Bronchial epithelial cell (primary cell): Measurements from ENCODE around the gene CACNA1C. TPM values are rescaled to one million over a fixed set of nuclear protein-coding genes. Genes with fewer than 3 reads are reported as not detected.

ENCODE experiments used
- DNase-seq: peaks from one replicate; pipeline ENCODE4 v3.0.0-alpha.2; 2010; ENCODE audit warnings: low read depth
- FAIRE-seq: peaks from 2 replicates; lab custom pipeline; 2011; peaks lifted over from hg19 to GRCh38; lab: Jason Lieb, UNC
- H3K27me3 ChIP-seq: 2 replicates; pipeline ENCODE4 v1.5.1; 2011; ENCODE audit warnings: low read length; ENCODE audit not compliant: control insufficient read depth, insufficient read depth
- H3K36me3 ChIP-seq: 2 replicates; pipeline ENCODE4 v1.5.1; 2011; ENCODE audit warnings: low read length; ENCODE audit not compliant: control insufficient read depth, insufficient read depth
- H3K4me3 ChIP-seq: 2 replicates; pipeline ENCODE4 v1.5.1; 2011; ENCODE audit warnings: mild to moderate bottlenecking, low read depth, low read length, control low read depth
- CTCF ChIP-seq: IDR thresholded peaks from 2 replicates; pipeline ENCODE4 v1.5.1; 2011; ENCODE audit warnings: mild to moderate bottlenecking, moderate library complexity, low read length, control low read depth, inconsistent platforms; ENCODE audit not compliant: insufficient read depth, severe bottlenecking
- total RNA-seq: library from RNA; depleted of rRNA; stranded (reverse); fragments of >200 nt; gene quantifications from 2 replicates; pipeline ENCODE4 v1.2.1, GENCODE V29; 2014

Gene CACNA1C
- total RNA-seq, 1 donor from 2014 or later, result not detected

- no peaks in the 10 kb centered on the region for H3K27me3 ChIP-seq
These were observed 528.7 kb downstream of the CACNA1C start for GRCh38 chr12:2581293-2582045.

DNA sequence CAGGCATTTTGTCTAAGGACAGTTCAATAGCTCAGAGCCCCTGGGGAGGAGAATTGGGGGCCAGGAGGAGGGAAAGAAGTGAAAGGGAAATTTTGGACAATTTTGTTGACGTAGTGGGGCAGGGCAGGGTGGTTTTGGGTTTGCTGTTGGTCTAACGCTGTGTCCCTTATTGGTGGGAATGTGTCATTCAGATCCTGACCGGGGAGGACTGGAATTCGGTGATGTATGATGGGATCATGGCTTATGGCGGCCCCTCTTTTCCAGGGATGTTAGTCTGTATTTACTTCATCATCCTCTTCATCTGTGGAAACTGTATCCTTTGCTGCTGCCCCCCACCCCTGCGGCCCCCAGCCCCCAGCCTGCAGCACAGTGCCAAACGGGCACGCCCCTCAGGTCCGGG is 529.8 kb downstream of the CACNA1C start:
- TF ChIP-seq CTCF, result no peak
- Histone ChIP-seq H3K27me3 (no peaks in the 10 kb centered on the region), H3K4me3 (no peak overlapping the region), H3K36me3 (no peaks in the 10 kb centered on the region)
- DNase-seq (no peak), FAIRE-seq (no peak)

More at GRCh38 chr12:2581293-2582045, 528.7 kb downstream of the CACNA1C start:
- H3K36me3 ChIP-seq, result no peaks in the 10 kb centered on the region
- FAIRE-seq (no peak), DNase-seq (no peak)
- no peak for TF ChIP-seq CTCF
- no peak overlapping the region for H3K4me3 ChIP-seq

GRCh38 chr12:2583091-2583497 is 530.3 kb downstream of the CACNA1C start:
- Histone ChIP-seq H3K4me3 (no peak overlapping the region), H3K36me3 (no peaks in the 10 kb centered on the region), H3K27me3 (no peaks in the 10 kb centered on the region)
- TF ChIP-seq CTCF, result peak; percentile 73
- DNase-seq, result no peak
- FAIRE-seq, result no peak

DNA sequence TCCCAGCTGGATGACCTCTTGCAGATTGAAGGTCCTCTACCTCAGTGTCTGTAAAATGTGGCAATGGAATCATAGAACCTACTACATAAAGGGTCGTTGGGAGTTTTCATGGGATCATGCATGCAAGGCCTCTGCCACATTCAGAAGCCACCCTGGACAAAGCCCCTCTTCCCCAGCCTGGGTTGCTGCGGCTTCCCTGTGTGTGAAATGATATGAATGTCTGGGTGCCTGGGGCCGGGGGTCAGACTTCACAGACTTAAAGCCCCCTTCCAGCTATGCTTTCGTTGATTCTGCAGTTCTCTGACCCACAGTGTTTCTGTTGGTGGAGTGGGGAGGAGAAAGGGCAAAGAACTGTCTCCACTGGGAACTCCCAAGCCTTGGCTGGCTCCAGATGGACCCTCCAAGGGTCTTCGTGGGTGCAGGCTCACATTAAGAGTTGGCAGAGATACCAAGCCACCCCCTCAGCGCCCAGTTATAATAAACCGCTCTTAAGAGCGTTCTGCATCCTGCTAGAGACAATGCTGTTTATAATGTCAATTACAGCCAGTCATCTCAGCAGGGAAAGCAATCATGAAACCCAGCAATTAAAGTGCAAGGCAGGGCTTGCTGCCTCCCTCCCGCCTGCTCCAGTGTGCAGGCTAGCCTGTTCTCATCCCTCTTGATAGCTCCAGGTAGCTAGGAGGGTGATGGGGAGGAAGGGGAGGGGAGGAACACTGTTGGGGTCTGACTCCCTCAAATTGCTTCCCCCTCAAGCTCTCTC is 531.0 kb downstream of the CACNA1C start:
- Histone ChIP-seq H3K36me3 (no peaks in the 10 kb centered on the region), H3K4me3 (no peak overlapping the region), H3K27me3 (no peaks in the 10 kb centered on the region)
- DNase-seq (no peak), FAIRE-seq (no peak)
- no peak for TF ChIP-seq CTCF

DNA sequence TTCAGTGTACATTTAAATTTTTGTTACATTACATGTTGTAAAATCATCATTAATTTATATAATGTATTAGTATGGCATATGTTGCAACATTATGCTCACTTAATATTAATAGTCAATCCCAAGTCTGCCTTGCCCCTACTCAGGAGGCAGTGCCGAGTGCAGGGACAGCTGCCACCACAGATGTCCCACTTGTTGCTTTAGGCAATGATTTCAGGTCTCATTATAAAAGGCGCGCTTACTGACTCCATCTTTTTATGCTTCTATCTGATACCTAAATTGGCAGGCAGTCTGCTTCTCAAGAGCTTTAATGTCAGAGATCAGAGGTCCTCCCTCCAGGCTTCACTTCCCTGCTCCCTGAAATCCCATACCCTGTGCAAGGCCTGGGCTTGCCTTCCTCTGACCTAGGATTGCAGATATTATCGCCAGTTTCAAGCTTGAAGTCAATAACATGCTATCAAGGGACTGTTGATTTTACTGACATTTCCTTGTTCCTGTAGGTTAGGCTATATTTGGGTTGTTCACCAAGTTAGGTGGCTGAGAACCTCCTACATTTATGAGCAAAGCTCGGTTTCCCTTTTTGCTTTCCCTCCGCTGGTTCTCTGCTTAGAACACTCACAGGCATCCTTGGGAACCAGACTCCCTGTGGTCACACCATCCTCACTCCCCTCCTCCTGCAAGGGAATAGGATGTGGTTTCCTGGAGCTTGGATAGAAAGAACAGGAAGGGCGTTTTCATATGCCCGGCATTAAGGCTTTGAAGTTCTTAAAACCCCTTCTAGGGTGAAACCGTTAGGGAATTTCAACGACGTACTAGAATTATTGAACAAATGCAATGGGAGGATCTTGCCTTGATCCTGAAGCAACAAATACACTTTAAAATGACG is 533.6 kb downstream of the CACNA1C start:
- Histone ChIP-seq H3K27me3 (no peaks in the 10 kb centered on the region), H3K4me3 (no peak overlapping the region), H3K36me3 (no peaks in the 10 kb centered on the region)
- FAIRE-seq (no peak), DNase-seq (no peak)
- no peak for TF ChIP-seq CTCF
